HS-5 (cell line): Measurements from ENCODE around the gene CAMK2D.
A peak's percentile ranks its signal among the peaks of the same experiment; 100 is the strongest.

Source experiments
- DNase-seq: peaks from one replicate; pipeline ENCODE4 v3.0.0-alpha.2; 2012; ENCODE audit warnings: low read depth

CAMK2D gene

DNA sequence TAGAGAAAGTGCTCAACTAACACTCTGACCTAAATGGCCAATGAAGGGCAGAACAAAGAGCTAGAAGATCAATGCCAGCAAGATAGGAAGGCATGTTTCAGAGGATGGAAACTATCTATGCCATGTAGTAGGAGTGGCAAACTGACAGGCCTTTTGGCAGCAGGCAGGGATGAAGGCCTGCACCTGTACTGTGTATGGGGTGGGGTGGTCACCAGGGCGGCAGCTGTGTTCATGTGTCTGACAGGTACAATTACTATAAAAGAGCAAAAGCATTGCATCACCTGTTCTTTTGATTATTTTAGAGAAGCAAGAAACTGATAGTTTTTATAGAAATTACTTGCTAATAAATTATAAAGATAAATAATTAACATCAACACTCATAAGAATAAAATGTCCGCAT lies 239.1 kb downstream of the CAMK2D start:
- no peak for DNase-seq

DNA sequence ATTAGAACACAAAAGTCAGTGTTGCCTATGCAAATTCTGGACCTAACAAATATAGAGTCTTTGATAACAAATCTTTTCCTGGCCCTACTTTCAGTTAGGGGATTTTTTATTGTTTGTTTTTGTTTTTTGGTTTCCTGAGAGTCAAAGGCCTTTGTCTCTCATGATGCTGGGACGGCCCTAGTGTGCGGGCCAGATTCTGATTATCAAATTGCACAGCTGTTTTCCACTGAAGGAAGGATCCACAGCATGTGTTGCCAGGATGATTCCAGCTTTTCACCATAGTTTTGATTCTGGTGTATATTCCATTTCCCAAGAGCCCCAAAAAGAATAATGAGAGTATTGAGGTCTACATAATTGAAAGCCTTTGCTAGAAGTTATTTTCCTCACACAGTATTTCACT lies 248.2 kb downstream of the CAMK2D start:
- DNase-seq = no peak

DNA sequence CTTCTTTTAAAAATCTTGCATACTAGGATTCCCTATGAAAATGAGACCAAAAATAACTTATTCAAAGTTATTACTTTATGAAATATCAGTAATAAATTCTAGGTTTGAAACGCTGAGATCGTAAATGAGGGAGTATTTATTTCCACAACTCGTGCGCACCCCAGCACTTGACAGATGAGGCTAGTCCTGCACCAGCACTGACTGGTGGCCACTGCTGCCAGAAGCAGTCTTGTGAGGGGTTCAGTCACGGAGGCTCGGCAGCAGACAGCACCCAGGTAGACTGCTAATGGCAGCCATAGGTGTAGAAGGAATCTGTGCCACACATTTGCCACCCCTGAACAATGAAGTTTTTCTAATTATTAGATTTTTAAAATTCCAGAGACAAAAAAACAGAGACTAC lies 248.7 kb downstream of the CAMK2D start:
- DNase-seq = no peak

DNA sequence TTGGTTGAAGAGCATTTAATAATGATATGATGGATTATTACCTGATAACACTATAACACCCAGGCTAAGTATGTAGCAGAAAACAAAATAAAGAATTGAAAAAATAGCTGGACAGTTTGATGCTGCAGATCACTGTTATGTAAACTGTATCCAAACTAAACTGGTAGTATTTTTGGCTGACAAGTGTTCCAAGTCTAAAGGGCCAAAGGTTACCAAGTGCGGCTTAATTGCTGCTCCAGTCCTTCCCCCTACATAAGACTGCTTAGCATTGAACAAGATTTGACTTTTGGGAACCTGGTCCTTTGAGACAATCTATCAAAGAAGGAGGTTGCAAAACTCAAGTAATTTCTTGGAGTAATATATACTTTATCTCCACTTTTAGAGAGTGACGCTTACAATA lies 249.6 kb downstream of the CAMK2D start:
- no peak for DNase-seq

DNA sequence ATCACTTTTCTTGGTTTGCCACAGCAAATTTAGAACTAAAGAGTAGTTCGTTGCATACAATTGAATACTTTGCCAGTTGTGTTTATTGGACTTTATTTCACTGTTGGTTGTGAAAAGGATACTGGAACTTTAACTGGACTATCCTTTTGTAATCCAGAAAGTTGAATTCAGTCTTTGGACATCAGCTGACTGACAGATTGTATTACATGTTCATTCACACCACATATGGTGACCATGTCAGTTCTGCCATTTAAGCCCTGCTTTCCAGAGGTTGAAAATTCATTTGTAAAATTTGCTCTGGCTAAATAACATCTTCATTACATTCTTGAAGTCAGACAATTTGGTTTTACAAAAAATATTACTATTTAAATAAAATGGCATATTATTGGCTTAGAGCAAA lies 251.7 kb downstream of the CAMK2D start:
- no peak for DNase-seq

DNA sequence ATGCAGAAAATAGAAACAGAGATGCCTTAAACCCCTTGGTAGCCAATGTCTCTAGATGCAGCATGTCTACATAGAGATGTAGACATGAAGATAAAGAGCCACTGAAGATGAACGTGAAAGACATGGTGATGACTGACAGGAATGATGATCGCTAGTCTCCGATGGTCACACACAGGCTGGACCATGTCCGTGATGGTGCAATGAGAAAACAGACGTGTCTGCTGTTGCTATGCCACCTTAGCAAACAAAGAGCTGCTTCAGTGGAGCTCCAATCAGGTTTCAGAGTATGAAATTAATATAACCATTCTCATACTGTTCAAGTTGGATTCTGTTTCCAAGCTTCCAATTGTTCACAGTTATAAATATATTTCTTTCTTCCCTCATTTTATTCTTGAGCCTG lies 256.5 kb downstream of the CAMK2D start:
- DNase-seq = no peak

DNA sequence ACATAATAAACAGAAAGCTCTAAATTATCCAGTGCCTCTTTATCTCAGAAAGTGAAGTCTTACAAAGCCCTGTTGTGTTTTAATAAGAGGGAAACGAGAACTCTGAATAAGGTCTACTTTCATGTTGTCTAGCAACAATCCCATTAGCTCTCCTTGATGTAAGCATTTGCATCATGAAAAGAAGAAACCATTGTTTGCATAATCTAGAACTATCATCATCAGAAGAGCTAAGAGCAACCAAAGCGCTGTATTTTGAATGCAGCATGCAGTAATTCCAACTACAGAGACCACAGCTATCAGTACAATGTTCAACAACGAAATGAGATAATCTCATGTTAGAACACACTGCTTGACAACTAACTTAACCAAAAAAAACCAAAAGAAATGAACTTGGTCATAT lies 257.1 kb downstream of the CAMK2D start:
- DNase-seq = no peak

DNA sequence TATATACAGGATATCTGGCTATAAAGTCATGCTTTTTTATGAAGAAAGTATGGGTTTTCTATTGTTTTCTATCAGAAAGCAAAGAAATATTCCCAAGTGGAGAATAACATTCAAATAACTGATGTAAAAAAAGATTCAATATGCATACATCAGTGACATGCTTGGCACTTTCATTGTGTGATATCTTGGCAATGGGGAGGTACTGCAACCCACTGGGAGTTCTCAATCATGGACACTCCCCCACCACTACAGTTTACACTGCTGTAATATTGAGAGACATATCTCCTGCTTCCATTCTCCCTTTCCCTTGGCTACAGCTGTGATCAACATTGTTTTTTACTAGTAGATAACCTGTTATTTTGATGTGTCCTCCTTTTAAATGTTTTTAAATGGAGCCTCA lies 257.8 kb downstream of the CAMK2D start:
- DNase-seq = no peak

DNA sequence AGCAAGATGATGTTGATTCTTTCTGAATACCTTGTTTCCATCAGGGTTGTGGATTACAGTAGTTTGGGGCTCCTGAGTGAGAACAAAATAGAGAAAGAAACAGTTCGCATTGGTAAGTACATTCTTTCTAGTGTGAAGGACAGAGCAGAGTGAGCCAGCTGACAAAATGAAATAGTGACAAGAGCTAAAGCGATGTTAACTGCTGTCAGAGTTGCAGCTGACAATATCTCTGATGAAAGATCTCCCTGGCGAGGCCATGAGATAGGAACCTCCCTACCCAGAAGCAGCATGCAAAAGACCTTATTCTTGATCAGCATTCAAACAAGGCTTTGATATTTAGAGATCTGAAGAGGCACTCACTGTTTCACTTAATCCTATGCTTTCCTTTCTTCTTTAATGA lies 258.6 kb downstream of the CAMK2D start:
- DNase-seq = no peak

DNA sequence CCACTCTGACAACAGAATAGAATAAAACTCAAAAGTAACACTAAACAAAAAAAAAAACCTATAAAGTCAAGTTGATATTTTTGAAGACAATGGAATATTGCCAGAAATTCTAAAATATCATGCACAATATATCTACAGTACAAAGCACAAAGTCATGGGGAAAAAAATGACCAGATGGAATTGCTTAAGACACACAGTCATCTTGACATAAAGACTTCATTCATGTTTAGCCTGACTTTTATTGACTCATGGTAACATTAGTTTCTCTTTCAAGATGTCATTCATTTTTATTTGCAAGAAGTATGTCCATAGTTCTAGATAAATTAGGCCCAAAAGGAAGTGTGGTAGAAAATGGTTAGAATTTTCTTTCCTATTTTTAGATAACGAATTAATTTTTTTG lies 259.1 kb downstream of the CAMK2D start:
- peak; percentile 22 for DNase-seq

DNA sequence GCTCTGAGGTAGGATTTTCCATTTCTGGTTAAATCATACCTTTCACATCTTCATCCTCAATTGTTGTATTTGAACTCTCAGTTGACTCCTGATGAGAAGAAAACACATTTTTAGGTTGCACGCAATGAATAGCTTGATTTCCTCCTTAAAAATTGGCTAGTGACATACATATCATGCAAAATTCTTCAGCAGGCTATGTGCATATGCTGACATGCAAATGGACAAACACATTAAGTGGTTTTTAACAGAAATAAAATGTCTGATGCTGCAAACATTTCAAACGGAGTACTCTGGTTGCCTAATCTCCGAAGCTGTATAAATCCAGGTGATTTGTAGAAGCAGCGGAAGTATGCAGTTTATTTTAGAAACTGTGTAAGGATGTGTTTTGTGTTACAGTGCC lies 261.1 kb downstream of the CAMK2D start:
- no peak for DNase-seq

DNA sequence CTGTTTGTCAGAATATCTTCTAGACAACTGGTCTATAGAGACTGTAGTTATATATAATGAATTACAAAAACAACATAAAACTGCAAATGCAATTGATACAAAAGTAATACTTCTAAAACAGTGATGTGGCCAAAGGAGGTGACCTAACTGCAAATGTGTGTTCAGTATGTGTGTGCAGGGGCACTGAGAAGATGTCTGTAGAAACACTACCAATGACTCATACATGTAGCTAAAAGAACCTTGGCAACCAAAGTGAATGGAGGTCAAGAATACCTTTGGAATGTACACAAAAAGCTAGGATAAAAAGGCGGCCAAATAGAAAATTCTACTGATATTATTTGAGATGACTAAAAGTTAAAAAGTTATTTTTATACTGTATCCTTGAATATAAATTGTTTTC lies 261.8 kb downstream of the CAMK2D start:
- peak; percentile 10 for DNase-seq

DNA sequence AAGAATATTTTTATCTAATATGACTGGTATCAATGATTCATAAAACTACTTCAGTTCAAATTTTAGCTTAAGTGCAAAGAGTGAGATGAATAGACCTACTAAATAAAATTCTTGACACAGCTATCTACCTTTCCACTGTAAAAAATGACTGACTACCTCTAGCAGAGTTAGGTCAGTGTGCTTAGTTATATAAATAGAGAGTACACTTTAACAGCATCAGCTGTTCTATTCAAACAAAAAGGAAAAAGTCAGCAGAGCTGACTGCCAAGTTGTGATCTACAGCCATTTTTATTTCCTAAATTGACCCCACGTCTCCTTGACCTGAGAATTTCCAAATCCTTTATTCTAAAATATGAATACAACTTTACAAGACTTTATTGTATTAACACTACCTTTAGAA lies 262.4 kb downstream of the CAMK2D start:
- DNase-seq = no peak

DNA sequence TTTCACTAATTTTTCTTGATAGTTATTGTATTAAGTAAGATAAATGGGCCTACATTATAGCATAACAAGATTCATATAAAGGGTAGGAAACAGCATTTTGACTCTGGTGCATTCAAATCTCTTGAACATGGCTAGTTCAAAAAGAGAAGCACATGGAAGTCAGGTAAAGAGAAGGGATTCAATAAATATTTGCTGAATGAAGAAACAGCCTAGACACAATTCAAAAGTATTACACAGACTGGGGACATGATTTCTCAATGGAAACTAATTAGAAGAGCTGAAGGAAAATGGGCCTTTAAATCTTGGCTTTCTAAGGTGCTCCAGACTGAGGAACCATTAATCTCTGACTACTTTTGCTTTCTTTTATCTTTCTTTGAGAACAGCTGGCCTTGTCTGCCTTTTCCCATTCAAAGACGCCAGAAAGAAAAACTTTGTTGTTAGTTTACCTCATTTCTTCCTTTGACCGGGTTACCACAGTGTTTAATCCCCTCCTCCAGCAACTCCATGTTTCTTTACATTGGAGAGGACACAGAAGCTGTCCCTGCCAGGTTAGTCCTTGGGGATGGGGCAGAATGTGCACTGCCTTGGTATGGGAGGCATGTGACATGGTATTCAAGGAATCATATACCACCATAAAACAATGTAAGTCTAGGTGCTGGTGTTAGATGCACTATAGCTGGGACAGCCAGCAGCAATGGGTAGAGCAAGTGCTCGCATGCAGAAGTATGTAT lies 264.2 kb downstream of the CAMK2D start:
- no peak for DNase-seq

DNA sequence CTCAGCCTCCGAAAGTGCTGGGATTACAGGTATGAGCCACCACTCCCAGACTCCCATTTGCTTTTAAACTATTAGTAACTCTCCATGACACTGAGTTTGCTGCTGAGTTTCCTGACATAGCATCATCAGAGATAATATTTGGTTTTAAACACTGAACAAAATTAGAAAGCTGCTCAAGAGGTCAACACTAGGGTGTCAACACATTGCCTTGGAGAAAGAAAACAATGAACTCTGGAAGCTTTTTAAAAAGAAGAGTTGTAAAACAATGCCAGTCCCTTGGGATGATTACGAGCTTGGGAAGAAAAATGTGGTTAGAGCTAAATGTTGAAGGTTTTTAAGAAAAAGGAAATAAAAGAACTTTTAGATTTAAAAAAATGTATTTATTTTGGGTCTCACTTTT lies 264.8 kb downstream of the CAMK2D start:
- DNase-seq = no peak

DNA sequence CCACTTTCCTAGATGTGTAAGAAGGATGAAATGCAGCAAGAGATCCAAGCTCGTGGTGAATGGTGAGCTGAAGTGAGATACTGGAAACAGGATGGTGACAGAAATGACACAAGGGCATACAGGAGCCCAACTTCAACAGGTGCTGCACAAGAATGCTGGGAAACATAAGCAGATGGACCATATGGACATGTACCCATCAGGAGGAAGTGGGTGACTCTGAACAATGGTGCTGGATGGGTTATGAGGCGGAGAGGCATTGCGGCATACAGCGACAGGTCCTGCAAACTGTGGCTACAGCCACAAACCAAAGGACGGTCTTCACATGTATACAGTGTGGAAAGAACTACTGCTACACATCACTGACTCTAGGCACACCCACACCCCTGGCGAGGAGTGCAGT lies 265.7 kb downstream of the CAMK2D start:
- no peak for DNase-seq

DNA sequence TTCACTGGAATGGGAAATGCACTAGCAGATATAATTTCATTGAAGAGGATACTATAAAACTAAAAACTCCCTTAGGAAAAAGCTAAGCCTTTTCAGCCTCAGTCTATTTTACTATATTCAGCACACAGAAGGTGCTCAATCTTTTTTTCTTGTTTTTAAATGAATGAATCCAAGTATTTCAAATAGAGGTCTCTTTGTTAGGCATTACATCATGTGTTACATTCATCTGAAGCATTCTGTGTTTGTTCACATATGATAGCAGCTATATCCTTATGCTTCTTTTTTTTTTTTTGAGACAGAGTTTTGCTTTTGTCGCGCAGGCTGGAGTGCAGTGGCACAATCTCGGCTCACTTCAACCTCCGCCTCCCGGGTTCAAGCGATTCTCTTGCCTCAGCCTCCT lies 278.4 kb downstream of the CAMK2D start:
- no peak for DNase-seq

DNA sequence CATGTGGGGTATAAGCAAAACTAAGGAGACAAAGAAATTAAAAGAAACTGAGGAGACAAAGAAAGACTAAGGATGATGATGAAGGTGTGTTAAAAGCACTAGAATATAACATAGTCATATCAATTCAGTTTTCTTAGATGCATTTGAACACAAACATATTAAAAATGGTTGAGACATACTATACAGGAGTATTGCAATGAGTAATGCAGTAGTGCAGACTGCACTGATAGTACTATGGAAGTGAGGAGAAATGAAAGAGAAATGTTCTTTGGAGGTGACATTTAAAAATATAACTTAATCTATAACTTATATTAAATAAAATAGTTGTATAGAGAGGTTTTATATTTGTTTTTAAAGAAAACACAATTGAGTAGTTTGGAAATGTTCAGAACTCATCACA lies 279.2 kb downstream of the CAMK2D start:
- no peak for DNase-seq

DNA sequence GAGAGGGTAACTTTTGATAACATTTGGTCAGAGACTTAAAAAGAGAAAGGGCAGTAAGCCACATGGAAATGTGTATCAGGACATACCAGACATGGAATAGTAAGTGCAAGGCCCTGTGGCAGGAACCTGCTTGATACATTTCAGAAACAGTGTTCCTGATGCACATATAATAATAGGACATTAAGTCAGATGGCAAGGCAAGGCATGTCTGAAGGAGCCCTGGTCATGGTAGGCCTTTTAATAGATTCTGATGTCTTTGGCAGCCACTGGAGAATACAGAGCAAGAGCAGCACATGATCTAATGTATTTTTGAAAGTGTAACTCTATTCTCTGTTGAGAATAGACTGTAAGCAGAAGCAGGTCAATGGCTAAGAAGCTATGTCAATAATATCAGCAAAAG lies 279.7 kb downstream of the CAMK2D start:
- DNase-seq = no peak

DNA sequence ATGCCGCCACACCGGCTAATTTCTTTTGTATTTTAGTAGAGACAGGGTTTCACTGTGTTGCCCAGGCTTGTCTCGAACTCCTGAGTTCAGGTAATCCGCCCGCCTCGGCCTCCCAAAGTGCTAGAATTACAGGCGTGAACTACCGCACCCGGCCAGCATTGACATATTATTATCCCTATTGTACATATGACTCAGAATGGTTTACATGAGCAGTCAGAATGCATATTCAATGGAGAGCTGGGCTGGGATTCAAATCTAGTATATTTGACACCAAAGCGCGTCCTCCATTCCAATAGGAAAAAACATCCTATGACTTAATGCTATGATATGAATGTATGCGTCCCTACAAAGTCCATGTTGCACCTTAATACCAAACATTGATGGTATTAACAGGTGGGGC lies 281.4 kb downstream of the CAMK2D start:
- no peak for DNase-seq

DNA sequence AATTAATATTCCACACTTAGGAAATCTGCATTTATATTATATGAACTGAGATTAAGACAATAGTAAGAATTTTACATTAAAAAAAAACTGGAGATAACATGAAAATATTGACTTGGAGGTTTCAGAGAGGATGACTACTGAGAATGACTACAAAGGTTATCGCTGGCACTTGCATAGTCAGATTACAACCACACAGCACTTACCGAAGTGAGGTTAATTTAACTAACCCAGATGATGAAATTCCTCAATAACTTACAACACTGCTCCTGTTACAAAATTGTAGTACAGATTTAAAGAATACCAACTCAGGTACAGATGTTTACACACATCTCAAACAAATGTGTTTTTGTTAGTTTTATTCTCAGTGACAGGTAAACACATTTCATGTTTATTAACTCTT lies 283.5 kb downstream of the CAMK2D start:
- DNase-seq = no peak

DNA sequence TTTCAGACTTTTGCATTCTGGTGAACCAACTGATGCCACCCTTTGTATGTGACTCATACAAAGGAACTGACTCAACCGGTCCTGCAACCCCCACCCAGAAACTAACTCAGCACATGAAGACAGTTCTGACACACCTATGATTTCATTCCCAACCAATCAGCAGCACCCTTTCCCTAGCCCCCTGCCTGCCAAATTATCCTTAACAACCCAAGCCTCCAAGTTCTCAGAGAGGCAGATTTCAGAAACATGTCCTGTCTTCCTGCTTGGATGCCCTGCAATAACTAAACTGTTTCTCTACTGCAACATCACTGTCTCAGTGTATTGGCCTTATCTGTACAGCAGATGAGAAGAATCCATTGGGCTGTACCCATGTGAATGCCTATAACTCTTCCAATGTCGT lies 284.7 kb downstream of the CAMK2D start:
- no peak for DNase-seq

DNA sequence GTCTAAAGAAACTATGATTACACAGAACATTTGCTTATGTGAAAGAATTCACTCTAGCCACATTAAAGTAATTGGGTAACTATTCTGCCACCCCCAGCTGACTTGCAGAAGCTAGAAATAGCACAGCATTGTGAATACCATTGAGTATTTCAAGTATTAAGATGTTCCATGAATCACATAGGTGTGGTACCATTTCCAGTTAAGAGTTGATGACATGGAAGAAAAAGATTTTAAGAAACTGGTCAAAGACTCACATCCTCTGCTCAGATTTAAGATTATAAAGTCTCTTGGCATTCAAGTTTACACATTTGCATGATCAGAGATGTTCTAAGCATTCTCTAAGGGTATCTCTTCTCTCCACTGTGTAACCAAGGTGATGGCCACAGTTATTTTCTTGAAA lies 287.5 kb downstream of the CAMK2D start:
- DNase-seq = peak; percentile 69

DNA sequence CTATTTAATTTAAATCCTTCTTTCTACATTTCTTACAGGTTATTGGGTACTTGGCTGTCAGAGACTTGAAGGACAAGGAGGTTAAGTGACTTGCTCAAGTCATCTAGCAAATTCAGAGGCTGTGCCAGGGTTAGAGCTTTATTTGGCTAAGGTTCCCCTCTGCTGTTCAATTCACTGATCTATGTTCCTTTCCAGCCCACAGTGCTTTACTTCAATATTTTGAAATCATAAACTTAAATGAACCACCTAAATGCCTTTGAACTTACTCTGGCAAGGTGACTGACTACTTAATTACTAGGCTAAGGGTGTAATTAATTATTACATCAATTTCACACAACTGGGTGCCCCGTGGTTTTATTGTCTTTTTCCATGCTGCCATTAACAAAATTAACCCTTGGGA lies 288.7 kb downstream of the CAMK2D start:
- DNase-seq = no peak
